NT2/D1 (cell line): ENCODE data around the gene UBE3C.
"Not testable (repeated sequence)": the region's sequence is repeated elsewhere in the genome, so short reads cannot be mapped to it uniquely, and the experiment has no call there.

Experiments
- DNase-seq: peaks from one replicate; pipeline ENCODE4 v3.0.0-alpha.2; 2011; ENCODE audit warnings: low read depth, low spot score
- H3K27me3 ChIP-seq: 2 replicates; pipeline ENCODE4 v1.6.0; 2011; ENCODE audit warnings: mild to moderate bottlenecking; ENCODE audit not compliant: insufficient read length, insufficient read depth
- H3K36me3 ChIP-seq: 2 replicates; pipeline ENCODE4 v1.6.1; 2011; ENCODE audit warnings: mild to moderate bottlenecking, low read length, mixed read lengths; ENCODE audit not compliant: insufficient read depth, insufficient read length
- H3K4me1 ChIP-seq: 2 replicates; pipeline ENCODE4 v1.5.1; 2011; ENCODE audit not compliant: insufficient read depth, insufficient read length
- H3K4me3 ChIP-seq: 2 replicates; pipeline ENCODE4 v1.5.1; 2011; ENCODE audit warnings: low read depth; ENCODE audit not compliant: insufficient read length
- H3K9ac ChIP-seq: 2 replicates; pipeline ENCODE4 v1.6.0; 2011; ENCODE audit warnings: low read depth; ENCODE audit not compliant: insufficient read length
- H3K9me3 ChIP-seq: 2 replicates; pipeline ENCODE4 v1.5.1; 2011; ENCODE audit warnings: mild to moderate bottlenecking, low read length; ENCODE audit not compliant: insufficient read depth
- SUZ12 ChIP-seq: IDR thresholded peaks from 2 replicates; pipeline ENCODE4 v1.6.1; 2011; ENCODE audit not compliant: insufficient read length, insufficient read depth; ENCODE audit errors: extremely low read depth
- YY1 ChIP-seq: IDR thresholded peaks from 2 replicates; pipeline ENCODE4 v1.6.1; 2011; ENCODE audit not compliant: insufficient read length, insufficient read depth
- ZNF274 ChIP-seq: IDR thresholded peaks from 2 replicates; pipeline ENCODE4 v1.6.1; 2011; ENCODE audit warnings: mild to moderate bottlenecking, low read depth, low read length

Gene UBE3C

DNA sequence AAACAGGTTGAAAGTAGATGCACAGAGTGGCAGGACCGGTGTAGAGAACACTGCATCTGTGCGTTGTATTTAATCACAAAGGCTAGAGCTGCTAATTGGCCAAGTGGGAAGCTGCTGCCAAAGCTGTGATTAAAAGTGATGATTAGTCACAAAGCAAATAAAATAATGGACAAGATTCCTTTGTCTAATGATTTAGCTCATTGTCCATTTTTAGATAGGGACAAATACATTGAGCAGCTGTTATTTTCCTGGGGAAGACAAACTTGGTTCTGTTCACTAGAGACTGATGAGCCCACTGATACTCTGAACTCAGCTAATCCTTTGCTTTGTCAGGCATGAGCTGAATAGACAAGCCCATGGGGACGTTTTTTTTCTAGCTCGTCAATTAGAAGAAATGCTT is 19.7 kb downstream of the UBE3C start:
- Histone ChIP-seq H3K9ac (no peak overlapping the region), H3K4me3 (no peak overlapping the region), H3K27me3 (no peaks in the 10 kb centered on the region), H3K9me3 (no peaks in the 10 kb centered on the region), H3K4me1 (no peaks in the 10 kb centered on the region), H3K36me3 (peaks cover 7% of the 10 kb centered on the region)
- TF ChIP-seq YY1 (no peak), ZNF274 (no peak), SUZ12 (no peak)
- no peak for DNase-seq

DNA sequence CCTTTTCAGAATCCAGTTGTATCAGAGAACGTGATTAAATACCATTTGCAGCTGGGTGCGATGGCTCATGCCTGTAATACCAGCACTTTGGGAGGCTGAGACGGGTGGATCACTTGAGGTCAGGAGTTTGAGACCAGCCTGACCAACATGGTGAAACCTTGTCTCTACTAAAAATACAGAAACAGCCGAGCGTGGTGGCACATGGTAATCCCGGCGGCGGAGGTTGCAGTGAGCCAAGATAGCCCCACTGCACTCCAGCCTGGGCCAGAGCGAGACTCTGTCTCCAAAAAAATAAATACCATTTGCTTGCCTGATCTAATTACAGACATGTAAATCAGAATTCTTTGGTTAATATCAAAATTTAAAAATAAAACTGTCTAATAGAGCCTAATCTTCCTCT is 20.8 kb downstream of the UBE3C start:
- not testable (repeated sequence) for H3K4me1 ChIP-seq, H3K9ac ChIP-seq, H3K27me3 ChIP-seq, H3K9me3 ChIP-seq, H3K4me3 ChIP-seq, DNase-seq
- H3K36me3 ChIP-seq: peaks cover 12% of the 10 kb centered on the region

DNA sequence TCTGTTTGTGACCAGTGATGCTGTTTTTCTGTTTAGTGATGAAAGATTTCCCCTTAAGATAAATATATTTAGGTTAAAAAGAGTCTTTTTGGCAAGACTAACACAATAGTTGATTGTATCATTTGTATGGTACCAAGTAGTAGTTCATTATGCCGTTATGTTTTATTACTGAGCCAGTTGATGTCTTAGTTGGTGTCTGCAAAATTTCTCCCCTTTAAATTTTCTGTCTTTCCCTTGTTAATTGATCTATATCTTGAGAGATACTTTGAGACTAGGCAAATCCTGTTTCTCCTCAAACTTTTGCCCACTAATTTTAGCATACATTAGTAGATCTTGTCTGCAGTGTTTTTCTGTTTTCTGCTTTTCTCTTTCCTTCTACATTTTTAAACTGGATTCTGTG is 21.7 kb downstream of the UBE3C start:
- no peaks in the 10 kb centered on the region for H3K4me1 ChIP-seq
- TF ChIP-seq YY1 (no peak), SUZ12 (no peak), ZNF274 (no peak)
- no peak overlapping the region for H3K9ac ChIP-seq
- peaks cover 18% of the 10 kb centered on the region for H3K36me3 ChIP-seq
- H3K27me3 ChIP-seq: no peaks in the 10 kb centered on the region
- DNase-seq: no peak
- H3K9me3 ChIP-seq: no peaks in the 10 kb centered on the region
- H3K4me3 ChIP-seq: no peak overlapping the region

DNA sequence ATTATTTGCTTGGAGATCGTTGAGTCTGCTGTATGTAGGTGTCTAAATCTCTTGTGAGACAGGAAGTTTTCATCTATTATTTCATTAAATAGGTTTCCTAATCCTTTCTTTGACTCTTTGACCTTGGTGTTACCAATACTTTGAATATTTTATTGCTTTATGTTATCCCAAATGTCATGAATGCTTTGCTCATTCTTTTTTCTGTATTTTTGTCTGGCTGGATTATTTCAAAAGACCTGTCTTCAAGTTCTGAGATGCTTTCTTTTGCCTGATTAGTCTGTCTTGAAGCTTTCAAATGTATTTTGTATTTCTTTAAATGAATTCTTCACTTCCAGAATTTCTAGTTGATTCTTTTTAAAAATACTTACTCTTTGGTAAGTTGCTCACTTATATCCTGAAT is 27.3 kb downstream of the UBE3C start:
- no peaks in the 10 kb centered on the region for H3K4me1 ChIP-seq
- H3K9ac ChIP-seq: no peak overlapping the region
- no peaks in the 10 kb centered on the region for H3K27me3 ChIP-seq
- no peaks in the 10 kb centered on the region for H3K9me3 ChIP-seq
- no peak overlapping the region for H3K4me3 ChIP-seq
- H3K36me3 ChIP-seq: peaks cover 47% of the 10 kb centered on the region
- TF ChIP-seq ZNF274 (no peak), SUZ12 (no peak), YY1 (no peak)
- DNase-seq: no peak

DNA sequence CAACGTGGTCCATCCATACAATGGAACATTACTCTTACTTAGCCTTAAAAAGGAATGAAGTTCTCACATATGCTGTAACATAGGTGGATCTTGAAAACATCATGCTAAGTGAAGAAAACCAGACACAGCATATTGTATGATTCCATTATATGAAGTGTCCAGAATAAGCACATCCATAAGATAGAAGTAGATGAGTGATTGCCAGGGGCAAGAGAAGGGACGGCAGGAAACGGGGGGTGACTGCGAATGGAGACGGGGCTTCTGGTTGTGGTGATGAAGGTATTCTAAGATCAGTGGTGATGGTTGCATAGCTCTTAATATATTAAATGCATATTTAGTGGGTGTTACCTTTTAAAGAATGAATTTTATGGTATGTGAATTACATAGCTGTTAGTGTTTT is 29.8 kb downstream of the UBE3C start:
- no peaks in the 10 kb centered on the region for H3K9me3 ChIP-seq
- H3K36me3 ChIP-seq: peaks cover 61% of the 10 kb centered on the region
- DNase-seq: no peak
- H3K9ac ChIP-seq: no peak overlapping the region
- H3K4me3 ChIP-seq: no peak overlapping the region
- H3K27me3 ChIP-seq: no peaks in the 10 kb centered on the region
- TF ChIP-seq ZNF274 (no peak), SUZ12 (no peak), YY1 (no peak)
- H3K4me1 ChIP-seq: no peaks in the 10 kb centered on the region

DNA sequence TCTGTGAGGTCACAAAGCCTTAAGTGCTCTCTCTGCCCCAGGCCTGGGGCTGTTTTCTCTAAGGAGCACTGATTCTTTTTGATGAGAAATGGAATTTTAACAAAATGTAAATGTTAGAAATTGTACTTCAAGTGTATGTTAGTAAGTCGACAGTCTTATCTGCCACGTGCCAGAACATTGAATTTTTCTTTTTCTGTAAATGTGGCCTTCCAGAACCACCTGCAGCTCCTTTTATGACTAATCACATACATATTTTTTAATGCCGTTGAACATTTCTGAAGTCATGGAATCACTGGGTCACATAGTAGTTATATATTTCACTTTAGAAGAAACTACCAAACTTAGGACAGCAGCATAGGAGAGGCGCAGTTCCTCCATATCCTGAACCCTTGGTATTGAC is 38.0 kb downstream of the UBE3C start:
- Histone ChIP-seq H3K27me3 (no peaks in the 10 kb centered on the region), H3K9ac (no peak overlapping the region), H3K4me3 (no peak overlapping the region), H3K9me3 (no peaks in the 10 kb centered on the region), H3K36me3 (peaks cover 71% of the 10 kb centered on the region), H3K4me1 (no peaks in the 10 kb centered on the region)
- TF ChIP-seq YY1 (no peak), SUZ12 (no peak), ZNF274 (no peak)
- no peak for DNase-seq

DNA sequence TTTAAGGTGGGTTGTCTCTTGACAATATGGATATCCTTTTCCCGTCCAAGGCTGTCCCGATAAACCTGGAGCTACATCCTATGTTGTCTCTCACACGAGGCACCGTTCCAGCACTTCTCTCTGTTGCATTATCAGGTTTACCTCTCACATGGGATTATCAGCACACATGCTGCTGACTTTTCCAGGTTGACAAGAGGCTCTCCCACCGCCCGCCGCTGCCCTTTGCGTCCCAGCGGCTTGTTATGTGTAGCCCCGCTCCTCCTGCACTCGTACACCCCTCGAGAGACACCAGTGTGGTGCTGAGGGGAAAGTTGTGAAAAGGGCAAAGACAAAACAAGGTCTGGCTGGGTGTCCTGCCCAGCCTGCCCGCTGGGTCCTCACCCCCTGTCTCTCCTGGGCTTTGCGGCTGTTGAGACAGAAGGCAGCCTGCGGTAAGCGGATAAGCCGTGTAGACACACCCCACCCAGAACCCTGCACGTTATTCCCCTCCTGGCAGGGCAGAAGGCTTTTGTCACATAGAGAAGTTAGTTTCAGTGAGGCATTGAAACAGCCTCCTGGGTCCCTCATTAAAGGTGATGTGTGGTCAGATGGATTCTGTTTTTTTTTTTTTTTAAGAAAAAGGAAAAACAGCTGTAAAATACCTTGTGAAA is 38.7 kb downstream of the UBE3C start:
- H3K4me3 ChIP-seq: no peak overlapping the region
- no peaks in the 10 kb centered on the region for H3K9me3 ChIP-seq
- no peaks in the 10 kb centered on the region for H3K27me3 ChIP-seq
- no peak overlapping the region for H3K9ac ChIP-seq
- H3K36me3 ChIP-seq: peaks cover 72% of the 10 kb centered on the region
- TF ChIP-seq SUZ12 (no peak), ZNF274 (no peak), YY1 (no peak)
- H3K4me1 ChIP-seq: no peaks in the 10 kb centered on the region
- DNase-seq: no peak
